ENCODE data around the gene AHI1.
"Not testable (repeated sequence)": the region's sequence is repeated elsewhere in the genome, so short reads cannot be mapped to it uniquely, and the experiment has no call there.

Gene AHI1

DNA sequence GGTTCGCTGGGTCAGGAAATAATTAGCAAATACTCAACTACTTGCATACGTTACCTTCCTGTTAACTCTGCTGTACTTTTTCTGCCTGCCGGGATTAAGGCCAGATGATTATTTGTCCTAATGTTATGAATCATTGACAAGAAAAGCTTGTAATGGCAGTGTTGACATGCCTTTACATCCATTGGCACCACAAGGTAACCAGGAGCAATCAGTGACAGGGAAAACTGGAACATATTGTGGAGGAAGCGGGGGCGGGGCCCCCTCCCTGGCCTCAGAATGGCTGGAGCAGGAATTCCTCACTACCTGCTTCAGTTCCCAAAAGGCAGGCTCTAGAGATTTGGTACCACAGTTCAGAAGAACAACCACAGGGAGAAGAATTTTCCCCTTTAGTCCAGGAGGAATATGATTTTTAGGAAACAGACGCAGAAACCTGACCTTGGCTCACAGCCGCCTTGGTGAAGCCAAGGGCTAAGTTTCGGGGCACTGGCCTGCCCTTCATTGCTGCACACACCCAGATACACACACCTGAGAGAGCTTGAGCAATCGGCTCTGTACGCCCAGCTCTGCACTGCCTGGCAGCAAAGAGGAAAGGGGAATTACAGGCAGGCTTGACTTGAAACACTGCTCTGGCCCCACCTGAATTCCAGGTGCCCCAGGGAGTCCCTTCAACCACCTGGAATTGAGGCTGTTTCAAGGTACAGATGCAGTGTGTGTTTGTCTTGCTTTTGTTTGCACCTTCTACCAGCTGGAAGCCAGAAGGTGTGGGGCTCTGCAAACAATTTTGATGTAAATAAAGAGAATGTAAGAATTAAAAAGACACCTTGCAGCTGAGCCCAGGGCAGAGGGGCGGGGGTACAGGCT is 226.6 kb downstream of the AHI1 start:
- DNase-seq = no peak
- intact Hi-C loops (cut with DNase I) = no loop called here

DNA sequence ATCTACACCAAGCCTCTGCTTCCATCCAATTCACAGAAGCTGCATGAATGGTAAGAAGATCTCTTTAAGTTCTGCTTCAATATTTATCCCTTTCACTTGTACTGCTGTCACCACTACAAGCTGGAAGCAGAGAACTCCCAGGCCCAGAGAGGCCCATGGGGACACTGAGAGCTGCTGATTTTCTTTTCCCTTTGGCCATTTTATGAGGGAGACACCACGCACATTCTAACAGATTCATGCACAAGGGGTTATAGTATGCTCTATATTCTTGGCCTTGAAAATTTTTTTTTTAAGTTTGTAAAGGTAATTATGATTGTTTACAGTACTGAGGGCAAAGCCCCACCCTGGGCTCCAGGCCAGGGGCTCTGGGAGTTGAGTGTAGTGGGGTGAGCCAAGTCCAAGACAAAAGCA is 228.1 kb downstream of the AHI1 start:
- intact Hi-C loops (cut with DNase I) = no loop called here
- DNase-seq = no peak

DNA sequence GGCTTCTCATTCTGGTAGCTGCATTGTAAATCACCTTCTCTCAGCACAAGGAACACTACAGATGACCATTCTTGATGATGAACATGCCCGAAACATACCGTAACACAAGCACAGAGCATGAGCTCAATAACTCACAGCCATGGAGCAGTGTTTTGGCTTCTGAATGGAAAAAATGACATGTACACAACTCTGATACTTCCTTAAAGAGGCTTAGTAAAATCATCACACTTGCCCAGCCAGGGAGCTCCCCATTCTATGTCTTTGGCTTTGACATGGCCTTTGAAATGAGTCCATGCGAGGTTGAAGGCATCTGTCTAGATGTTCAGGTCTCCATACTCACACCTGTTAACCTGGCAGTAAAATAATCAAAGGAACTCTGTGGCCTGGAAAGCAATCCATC is 228.8 kb downstream of the AHI1 start:
- no peak for DNase-seq
- intact Hi-C loops (cut with DNase I) = no loop called here

DNA sequence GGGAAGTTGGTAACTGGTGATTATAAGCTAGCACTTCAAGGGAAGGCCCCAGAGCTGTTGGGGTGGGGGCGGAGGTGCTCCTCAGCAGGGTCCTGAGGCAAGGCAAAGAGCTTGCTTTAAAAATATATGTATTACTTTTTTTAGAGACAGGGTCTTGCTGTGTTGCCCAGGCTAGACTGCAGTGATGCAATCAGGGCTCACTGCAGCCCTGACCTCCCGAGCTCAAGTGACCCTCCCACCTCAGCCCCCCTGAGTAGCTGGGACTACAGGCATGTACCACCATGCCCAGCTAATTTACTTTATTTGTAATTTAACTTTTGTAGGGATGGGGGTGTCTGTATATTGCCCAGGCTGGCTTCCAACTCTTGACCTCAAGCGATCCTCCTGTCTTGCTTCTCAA is 229.3 kb downstream of the AHI1 start:
- intact Hi-C loops (cut with DNase I) = no loop called here
- DNase-seq = no peak

DNA sequence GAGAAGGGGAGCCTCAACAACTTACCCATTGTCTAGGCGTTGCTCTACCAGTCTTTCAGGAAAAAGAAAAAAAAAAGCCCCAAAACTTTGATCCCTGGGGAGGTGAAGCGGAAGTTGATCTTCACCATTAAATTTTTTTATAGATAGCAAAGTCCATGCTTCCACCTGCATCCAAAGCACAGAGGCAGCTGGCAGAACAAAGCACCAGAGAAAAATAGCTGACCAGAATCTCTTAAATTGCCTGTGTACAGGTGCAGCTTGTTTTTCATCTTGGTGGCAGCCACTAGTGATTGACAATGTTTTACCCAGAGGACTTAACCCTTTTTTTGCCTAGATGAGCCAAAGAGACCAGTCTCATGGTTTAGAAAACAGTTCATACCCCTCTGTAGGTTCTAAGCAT is 230.5 kb downstream of the AHI1 start:
- intact Hi-C loops (cut with DNase I) = no loop called here
- DNase-seq = no peak

DNA sequence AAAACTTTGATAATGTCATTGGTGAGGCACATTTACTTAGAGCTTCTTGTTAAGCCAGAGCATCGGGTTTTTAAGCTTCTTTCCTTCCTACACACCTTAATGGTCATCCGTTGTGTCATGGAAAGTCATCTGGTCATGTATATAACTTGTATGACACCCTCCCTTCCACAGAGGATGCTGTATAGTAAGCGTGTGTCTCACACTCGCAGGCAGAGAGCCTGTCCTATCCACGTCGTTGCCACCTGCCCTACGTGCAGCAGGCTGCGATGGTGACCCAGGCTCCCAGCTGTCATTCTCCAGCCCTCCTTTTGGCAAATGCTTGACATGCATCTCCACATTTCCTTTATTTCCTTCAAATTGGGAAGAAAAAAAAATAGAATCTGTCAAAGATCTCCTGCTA is 230.9 kb downstream of the AHI1 start:
- intact Hi-C loops (cut with DNase I) = no loop called here
- DNase-seq = no peak

DNA sequence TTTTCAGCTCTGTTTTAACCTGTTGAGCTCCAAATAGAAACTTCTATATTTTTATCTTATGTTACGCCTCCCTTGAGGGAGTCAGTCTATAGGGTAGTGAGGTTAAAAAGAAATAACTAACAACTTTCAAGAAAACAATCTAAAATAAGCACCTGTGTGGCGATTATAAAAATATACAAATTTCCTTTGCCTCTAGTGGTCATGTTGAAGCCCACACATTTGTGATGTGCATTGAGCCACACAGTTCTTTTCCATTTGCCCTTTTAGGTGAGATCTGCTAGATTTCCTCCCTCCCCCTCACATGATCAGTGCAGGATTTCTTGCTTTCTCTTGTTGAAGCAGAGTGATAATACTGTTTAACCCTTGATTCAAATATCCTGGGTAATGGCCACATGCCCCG is 232.3 kb downstream of the AHI1 start:
- intact Hi-C loops (cut with DNase I) = no loop called here
- DNase-seq = no peak

DNA sequence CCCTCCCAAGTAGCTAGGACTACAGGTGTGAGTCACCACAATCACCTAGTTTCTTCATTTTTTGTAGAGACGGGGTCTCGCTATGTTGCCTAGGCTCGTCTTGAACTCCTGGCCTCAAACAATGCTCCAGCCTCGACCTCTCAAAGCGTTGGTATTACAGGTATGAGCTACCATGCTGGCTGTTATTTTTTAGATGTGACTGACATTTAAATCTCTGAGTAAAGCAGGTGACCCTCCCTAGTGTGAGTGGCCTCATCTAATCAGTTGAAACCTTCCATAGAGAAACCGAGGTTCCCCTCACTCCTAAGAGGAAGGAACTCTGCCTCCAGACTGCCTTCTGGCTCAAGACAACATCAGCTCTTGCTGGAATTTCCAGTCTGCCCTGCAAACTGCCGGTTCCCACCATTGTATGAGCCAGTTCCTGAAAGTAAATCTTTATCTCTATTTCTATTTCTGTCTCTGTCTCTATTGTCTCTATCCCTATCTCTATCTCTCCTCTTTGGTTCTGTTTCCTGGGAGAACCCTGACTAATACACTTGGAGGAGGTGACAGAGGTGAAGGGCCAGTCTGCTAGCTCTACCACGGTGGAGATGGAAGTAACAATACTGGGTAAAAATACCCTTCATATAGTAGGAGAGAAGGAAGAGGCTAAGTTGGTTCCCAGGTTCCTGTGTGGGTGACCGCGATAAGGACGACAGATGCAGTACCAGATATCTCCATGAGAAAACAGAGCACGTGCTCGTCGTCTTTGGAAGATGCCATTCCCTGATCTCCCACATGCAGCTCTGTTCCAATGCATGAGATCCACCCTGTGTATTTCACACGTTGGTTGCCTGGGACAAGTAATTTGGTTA is 235.4 kb downstream of the AHI1 start:
- intact Hi-C loops (cut with DNase I) = no loop called here
- no peak for DNase-seq

DNA sequence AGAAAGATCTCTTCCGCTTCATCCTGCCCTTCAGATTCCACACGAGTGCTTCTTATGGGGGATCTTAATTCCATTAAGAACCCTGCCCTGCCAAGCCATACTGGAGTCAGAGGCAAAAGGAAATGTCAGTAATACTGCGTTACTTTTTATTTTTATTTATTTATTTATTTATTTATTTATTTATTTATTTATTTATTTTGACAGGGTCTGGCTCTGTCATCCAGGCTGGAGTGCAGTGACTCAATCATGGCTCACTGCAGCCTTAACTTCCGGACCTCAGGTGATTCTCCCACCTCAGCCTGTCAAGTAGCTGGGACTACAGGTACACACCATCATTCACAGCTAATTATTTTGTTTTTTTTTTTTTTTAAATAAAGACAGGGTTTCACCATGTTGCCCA is 236.9 kb downstream of the AHI1 start:
- intact Hi-C loops (cut with DNase I) = no loop called here
- no peak for DNase-seq

DNA sequence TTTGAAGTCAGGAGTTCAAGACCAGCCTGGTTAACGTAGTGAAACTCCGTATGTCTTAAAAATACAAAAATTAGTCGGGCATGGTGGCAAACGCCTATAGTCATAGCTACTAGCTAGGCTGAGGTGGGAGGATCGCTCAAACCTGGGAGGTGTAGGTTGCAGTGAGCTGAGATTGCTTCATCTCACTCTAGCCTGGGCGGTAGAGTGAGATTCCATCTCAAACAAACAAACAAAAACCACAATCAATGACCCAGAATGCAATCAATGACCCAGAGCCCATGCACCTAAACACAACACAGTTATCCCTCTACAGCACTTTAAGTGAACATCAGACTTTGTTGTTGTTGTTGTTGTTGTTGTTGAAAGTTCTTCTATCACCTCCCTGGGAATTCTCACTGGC is 238.6 kb downstream of the AHI1 start:
- intact Hi-C loops (cut with DNase I) = no loop called here
- DNase-seq = no peak

DNA sequence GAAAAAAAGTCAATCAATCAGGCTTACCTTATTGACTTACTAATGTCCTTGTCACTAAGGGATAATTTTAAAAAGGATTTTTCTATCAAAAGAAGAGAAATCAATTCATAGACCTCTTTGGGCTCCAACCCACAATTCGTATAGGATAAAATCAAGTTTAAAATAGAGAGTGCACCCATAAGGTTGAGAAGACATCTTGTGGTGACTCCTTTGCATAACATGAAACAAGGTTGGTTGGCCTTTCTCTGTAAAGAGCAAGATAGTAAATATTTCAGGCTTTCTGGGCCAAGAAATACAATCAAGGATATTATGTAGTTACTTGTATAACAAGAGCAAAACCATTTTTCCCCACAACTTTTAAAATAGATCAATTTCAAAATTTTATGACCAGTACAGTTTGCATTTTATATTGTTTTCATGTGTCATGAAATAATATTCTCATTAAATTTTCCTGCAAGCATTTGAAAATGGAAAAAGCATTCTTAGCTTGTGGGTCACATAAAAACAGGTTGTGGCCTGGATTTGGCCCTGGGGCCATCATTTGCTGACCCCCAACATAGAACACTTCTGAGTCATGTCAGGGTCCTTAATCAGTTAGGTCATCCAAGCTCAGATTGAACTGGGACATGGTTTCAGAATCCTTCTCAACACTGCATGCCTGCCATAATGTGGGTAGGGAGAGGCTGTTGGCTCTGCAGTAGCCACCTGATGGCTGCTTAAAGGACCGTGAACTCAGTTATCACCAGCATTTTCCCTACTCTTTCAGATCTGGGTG is 239.7 kb downstream of the AHI1 start:
- no peak for DNase-seq
- intact Hi-C loops (cut with DNase I) = no loop called here

DNA sequence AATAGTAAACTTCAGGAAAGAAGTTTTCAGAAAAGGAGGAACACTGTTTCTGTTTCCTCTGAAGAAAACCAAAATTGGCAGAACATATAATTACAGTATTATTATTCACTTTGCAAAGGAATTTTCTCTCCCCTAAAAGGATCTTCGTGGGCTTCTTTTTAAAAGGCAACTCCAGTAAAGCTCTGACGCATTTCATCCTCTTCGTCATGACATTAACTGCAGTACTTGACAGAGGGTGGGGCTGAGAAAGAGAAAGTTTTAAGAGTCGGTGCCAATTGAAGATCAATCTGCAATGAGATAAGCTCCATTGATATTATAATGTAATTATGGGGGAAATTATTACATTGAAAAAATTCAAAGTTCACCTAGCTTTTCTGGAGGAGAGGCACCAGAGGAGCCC is 240.7 kb downstream of the AHI1 start:
- intact Hi-C loops (cut with DNase I) = no loop called here
- DNase-seq = no peak

DNA sequence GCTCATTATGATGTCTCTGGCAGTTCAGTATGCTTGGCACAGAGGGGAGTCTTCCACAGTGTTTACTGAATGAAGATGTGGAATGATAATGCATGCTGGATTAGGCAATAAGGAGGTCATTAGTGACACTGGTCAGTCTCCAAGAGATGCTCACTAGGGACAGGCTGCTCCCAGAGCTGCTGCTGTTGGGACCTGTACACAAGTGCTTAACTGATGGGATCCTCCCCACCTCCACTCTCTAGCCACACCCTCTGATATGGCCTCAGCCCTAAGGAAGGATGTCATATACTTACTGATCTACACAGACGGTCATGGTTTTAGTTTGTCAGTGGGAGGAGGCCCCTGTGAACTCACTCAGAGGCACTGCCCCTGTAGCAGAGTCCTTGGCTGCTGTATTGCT is 243.1 kb downstream of the AHI1 start:
- intact Hi-C loops (cut with DNase I) = no loop called here
- DNase-seq = no peak

DNA sequence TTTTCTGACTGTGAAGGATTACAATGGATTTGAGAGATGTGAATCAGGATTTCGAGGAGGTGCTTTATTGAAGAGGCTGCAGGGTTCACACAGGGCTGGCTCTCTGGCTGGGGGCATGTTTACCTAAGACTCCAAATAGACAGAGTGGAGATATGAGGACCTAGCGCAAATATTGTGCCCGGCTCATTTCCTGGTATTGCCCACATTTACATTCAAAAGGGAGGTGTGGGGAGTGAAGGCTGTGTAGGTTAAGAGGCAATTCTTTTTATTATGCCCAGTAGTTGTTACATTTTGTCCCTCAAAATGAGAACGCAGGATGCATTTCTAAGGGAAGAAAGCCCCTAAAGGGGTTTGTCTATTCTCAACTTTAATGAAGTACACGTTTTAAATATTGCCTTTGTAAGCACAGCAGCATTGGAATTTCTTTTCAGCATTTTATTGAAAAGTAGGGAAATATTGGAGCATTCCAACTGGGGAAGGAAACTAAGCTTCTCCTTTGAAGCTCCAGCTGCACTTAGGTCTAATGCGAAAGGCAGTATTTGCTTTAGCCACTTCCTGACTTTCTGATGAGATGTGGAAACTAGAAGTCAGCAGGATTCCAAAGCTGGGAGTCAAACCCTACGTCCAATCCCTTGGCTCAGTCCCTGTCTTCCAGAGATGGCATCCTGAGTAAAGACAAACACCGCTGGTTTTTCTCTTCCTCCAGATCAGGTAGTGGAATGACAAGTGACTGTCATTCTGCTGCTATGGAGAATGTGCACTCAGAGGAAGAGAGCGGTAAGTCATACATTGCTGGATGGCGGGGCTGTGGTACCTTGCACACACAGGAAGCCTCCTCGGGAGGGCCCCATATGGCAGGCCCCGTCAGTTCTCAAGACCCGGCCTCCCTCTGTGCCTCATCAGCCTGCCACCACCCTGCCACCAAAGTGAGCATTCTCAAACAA is 245.8 kb downstream of the AHI1 start:
- intact Hi-C loops (cut with DNase I) = no loop called here
- no peak for DNase-seq

DNA sequence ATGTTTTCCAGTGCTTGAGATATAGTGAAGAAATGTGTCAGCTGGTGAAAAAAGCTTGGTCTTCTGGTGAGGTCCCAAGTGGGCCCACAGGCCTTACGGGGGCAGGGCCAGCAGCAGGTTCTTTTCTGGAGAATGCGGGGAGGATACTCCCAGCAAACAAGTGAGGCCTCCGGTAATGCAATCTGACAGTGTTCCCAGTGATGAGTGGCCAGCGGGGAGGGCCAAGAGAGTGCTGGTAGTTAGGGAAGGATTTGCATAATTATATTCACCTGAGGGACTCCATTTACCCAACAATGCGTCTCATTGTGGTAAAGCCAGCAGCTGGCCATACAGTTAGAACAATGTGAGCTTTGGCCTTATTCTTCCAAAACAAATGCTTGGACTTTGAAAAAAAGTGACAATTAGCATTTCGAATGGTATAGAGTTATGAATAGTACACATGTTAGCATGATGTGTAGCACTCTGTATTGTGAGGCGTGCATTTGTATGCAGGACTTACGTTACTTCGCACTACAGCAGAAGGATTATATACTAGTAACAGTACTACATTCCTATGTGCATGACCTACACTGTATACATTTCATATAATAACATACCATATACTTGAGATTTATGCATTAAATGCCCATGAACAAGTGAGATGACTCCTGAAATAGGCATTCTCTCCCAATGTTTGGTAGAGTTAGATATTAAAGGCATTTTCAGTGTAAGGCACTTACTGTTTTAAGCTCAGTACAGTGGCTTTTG is 246.6 kb downstream of the AHI1 start:
- no peak for DNase-seq
- intact Hi-C loops (cut with DNase I) = no loop called here

DNA sequence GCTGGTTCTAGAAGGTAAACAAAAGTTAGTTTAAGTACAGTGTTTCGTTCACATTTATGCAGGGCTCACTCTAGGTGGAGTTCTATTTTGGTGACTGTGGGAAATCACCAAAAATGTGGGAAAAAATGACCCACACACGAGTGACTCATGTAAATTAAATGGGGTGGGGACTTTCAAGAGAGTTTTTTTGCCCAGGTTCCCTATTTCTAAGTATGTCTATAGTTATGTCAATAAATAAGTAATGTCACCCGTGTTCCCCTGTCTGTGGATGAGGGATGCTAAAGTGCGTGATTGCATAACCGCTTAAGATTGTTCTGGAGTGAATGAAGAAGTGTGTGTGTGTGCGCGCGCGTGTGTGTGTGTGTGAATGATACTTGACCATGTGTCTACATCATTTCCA is 247.3 kb downstream of the AHI1 start:
- intact Hi-C loops (cut with DNase I) = no loop called here
- no peak for DNase-seq

DNA sequence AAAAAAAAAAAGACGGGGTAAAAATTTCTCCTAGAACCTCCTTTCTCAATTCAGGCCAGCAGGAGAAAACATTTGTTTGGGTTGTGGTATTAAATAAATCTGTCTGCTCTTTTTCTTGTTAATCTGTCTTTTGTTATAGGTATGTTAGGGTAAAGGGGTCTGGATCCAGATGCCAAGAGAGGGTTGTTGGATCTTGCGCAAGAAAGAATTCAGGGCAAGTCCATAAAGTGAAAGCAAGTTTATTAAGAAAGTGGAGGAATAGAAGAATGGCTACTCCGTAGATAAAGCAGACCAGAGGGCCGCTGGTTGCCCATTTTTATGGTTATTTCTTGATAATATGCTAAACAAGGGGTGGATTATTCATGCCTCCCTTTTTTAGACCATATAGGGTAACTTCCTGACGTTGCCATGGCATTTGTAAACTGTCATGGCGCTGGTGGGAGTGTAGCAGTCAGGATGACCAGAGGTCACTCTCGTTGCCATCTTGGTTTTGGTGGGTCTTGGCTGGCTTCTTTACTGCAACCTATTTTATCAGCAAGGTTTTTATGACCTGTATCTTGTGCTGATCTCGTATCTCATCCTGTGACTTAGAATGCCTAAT is 251.0 kb downstream of the AHI1 start:
- intact Hi-C loops (cut with DNase I); DNase-seq: not testable (repeated sequence)

DNA sequence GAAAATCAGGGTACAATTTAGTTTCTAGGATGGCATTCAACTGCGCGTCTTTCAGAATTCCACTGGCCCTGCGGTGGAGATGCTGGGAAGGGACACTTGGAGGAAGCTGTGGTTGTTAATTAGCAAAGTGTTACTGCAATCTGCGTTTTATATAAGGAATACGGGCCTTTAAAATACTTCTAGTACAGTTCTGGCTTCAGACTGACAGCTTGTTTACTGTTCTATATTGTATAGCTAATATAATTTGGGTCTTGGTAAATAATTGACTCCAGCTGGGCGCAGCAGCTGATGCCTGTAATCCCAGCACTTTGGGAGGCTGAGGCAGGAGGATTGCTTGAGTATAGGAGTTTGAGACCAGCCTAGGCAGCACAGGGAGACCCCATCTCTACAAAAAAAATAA is 252.7 kb downstream of the AHI1 start:
- intact Hi-C loops (cut with DNase I) = no loop called here
- no peak for DNase-seq

Measured in posterior cingulate gyrus (tissue), 11 donors.